Measurements from ENCODE around the gene CDC14B.

CDC14B gene

DNA sequence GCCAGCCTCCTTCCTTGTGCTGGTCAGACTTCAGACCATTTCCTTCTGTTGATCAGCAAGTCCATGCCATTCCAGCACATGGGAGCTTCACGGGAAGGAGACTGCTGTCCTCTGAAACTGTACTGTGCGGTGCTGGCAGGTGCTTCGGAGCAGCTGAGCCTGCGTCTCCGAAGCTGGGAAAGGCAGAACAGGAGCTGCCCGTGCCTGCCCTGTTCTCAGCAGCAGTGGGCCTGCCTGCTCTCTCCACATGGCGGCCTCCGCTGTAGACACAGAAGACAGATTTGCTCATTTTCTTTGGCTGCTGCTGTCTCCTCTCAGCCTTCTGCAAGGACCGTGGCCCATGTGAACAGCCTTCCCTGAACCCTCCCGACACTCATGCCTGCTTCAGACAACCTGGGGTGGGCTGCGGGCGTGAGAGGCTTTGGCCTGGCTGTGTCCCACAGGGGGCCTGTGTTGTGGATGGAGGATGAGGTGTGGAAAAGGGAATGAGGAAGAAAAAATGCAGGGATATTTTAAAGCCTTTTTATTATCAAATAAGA, 126.6 kb downstream of the CDC14B start:
- DNase-seq (ENCODE audit: low read depth): no peak
- no peak overlapping the region for H3K4me3 ChIP-seq (ENCODE audit: low read depth, low read length)
- TF ChIP-seq, protein P1, sequence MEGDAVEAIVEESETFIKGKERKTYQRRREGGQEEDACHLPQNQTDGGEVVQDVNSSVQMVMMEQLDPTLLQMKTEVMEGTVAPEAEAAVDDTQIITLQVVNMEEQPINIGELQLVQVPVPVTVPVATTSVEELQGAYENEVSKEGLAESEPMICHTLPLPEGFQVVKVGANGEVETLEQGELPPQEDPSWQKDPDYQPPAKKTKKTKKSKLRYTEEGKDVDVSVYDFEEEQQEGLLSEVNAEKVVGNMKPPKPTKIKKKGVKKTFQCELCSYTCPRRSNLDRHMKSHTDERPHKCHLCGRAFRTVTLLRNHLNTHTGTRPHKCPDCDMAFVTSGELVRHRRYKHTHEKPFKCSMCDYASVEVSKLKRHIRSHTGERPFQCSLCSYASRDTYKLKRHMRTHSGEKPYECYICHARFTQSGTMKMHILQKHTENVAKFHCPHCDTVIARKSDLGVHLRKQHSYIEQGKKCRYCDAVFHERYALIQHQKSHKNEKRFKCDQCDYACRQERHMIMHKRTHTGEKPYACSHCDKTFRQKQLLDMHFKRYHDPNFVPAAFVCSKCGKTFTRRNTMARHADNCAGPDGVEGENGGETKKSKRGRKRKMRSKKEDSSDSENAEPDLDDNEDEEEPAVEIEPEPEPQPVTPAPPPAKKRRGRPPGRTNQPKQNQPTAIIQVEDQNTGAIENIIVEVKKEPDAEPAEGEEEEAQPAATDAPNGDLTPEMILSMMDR (IDR thresholded peaks at IDR 0.05; ENCODE audit: insufficient read depth, low read depth, low read length, missing control alignments): no peak

DNA sequence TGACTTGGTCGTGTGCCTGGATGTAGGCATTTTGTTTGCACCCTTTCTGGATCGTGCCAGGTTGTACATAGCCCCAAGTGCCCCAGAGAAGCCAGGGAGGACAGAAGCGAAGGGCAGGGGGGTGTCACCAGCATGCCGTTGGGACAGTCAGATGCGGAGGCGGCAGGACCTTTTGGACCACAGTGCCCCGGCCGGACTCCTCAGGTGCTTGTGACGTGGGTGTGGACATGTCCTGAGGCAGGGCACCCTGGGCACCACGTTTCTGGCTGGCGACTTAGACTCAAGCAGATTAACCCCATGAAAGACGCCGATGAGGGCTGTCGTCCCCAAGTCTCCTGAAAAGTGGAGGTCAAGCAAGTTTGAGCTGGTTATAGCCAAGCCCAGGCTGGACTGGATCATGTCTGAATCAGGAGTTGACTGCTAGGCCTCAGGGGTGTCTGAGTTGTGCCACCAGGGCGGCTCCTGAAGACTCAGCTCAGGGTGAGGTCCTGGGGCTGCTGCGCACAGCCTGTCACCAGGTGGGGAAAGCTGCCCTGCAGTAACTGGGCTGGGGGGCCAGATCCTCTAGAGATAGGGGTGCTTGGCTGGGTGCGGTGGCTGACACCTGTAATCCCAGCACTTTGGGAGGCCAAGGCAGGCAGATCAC, 127.6 kb downstream of the CDC14B start:
- H3K4me3 ChIP-seq (ENCODE audit: low read depth, low read length): no peak overlapping the region
- TF ChIP-seq, protein P1 (IDR thresholded peaks at IDR 0.05; ENCODE audit: insufficient read depth, low read depth, low read length, missing control alignments): no peak
- no peak for DNase-seq (ENCODE audit: low read depth)

DNA sequence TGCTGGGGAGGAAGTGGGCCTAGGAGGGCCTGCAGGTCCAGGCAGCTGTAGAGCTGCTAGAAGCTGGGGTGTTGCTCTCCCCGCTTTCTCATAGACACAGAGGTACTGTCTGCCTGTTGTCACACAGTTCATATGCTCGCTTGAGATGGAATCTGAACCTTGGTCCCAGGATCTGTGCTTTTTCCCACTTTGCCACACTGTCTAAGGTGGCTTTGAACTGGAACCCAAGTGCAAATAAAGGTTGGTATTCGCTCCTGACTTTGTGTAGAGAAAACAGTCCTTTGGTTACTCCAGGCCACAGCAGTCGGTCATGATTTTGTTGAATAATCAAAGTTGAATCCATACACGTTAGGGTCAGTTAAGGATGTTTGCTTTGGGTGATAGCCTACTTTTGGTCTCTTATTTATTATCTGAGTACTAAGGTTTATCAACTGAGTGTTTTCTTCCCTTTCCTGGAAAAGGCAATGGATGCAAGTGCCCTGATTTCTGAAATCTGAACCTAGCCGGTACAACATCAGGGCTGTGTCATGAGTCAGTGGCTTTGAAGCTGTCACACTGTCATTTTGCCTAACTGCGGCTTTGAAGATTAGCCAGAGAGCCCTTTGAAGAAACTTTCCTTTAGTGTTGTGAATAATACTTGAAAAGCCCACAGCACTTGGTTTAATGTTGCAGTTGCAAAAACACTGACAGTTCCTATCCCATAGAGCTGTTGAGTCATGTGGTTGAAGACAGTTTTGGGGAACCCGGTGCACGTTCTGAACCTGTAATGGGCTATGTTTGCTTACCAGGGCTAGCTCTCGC, 128.4 kb downstream of the CDC14B start:
- DNase-seq (ENCODE audit: low read depth): no peak
- TF ChIP-seq, protein P1 (IDR thresholded peaks at IDR 0.05; ENCODE audit: insufficient read depth, low read depth, low read length, missing control alignments): no peak
- no peak overlapping the region for H3K4me3 ChIP-seq (ENCODE audit: low read depth, low read length)

DNA sequence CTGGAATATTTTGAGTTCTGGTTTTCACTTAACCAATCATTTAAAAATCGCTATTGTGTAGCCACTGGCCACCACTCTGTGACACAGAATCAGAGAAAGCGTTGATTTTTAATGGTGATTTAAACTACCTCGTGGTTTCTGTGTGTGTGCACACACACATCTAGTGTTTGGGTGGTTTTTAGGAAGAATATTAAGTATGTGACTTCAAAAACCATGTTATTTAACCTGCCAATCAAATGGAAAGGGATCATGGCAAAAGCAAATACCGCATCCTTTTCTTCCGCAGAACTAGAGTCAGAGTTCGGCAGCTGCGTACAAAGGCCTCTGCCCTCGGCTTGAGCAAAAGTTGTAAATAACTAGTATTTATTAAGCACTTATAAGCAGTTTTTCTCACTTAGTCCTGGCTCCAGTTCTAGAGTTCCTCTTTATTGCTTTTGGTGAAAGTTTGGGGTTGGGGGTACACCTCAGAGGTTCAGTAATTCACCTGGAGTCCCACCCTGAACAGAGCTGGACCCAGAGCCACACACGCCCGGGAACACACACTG, 129.0 kb downstream of the CDC14B start:
- DNase-seq (ENCODE audit: low read depth): no peak
- TF ChIP-seq, protein P1 (IDR thresholded peaks at IDR 0.05; ENCODE audit: insufficient read depth, low read depth, low read length, missing control alignments): no peak
- no peak overlapping the region for H3K4me3 ChIP-seq (ENCODE audit: low read depth, low read length)

DNA sequence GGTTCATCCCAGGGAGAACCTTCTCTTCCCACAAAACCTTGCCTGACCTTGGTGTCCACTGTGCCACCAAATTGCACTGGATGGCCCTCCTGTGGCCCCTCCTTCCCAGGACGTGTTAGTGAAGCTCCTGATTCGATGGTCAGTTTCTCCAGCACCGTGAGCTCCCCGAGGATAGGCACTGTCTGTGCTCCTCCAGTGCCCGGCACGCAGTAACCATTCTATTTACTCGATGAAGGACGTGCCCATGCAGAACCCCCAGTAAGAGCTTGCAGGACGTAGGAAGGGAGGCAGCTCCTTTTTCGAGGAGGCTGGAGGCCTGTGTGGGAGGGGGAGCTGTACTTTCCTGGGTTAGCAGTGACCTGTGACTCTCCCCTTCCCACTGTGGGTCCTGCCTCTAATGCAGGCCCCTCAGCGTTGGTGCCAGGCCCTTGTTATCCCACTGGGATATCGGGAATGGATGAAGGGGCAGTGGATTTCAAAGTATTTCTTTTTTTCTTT, 130.1 kb downstream of the CDC14B start:
- DNase-seq (ENCODE audit: low read depth): no peak
- no peak overlapping the region for H3K4me3 ChIP-seq (ENCODE audit: low read depth, low read length)
- TF ChIP-seq, protein P1 (IDR thresholded peaks at IDR 0.05; ENCODE audit: insufficient read depth, low read depth, low read length, missing control alignments): no peak

DNA sequence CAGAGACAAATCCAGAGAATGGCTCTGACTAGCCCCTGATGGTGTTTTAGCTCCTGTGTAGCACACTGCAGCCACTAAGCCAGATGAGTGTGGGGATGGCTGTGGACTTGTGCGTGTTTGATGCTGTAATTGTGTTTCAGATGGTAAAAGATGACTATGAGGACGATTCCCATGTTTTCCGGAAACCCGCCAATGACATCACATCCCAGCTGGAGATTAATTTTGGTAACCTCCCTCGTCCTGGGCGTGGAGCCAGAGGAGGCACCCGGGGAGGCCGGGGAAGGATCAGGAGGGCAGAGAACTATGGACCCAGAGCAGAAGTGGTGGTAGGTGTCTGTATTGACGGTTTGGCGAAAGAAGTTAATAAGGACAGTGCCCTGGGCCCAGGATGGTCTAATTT, 131.7 kb downstream of the CDC14B start:
- DNase-seq (ENCODE audit: low read depth): no peak
- TF ChIP-seq, protein P1 (IDR thresholded peaks at IDR 0.05; ENCODE audit: insufficient read depth, low read depth, low read length, missing control alignments): no peak
- no peak overlapping the region for H3K4me3 ChIP-seq (ENCODE audit: low read depth, low read length)

Measured in GM12865 (cell line).